K562 (cell line): Measurements from ENCODE around the gene BORCS5. TPM values are rescaled to one million over a fixed set of nuclear protein-coding genes. Genes with fewer than 3 reads are reported as not detected.

Experiments used
- ATAC-seq: fragments of 200-7000 bp; cut with Tn5 transposase; 3 replicates; pipeline ENCODE4 v1.9.1; 2020; ENCODE audit warnings: moderate library complexity
- BruUV-seq: library from RNA; stranded (reverse); fragments of 400-500 nt; replicated peaks from 2 replicates; lab custom pipeline; 2021; lab: Mats Ljungman, UMichigan
- CTCF ChIA-PET: fragments of 300-600 bp; formaldehyde crosslinking; extraction: SDS; loops from one replicate; lab custom pipeline; 2021; ENCODE audit warnings: low intra/inter-chr PET ratio; lab: Yijun Ruan, JAX
- POLR2A ChIA-PET: fragments of 300-600, 350-650 bp; sonication (Branson Sonifier 250); formaldehyde crosslinking; extraction: SDS; loops from one replicate; lab custom pipeline; 2021; ENCODE audit warnings: antibody characterized with exemption, inconsistent platforms; lab: Yijun Ruan, JAX
- DNase-seq, 4 experiments: peaks; one replicate each; pipeline versions ENCODE4 v3.0.0 to v3.0.0-alpha.2; 2011 to 2018; ENCODE audit warnings: low spot score in 3 of 4, mixed read lengths in 3 of 4; ENCODE audit errors: extremely low read depth in 1 of 4
- FAIRE-seq: peaks from 2 replicates; lab custom pipeline; 2011; peaks lifted over from hg19 to GRCh38; lab: Jason Lieb, UNC
- H2AFZ ChIP-seq: 2 replicates; pipeline ENCODE4 v1.6.0; 2011; ENCODE audit warnings: low read depth, low read length, control low read depth, inconsistent platforms
- H3K27ac ChIP-seq: fragments of 200-600 bp; 3 replicates; pipeline ENCODE4 v1.8.0; 2011; ENCODE audit warnings: low read depth, mild to moderate bottlenecking, control low read depth, inconsistent platforms, low read length, moderate library complexity, mixed read lengths; ENCODE audit errors: extremely low read depth
- H3K27me3 ChIP-seq, 2 experiments: fragments of 300-600 bp in 1 of 2; 2 replicates in 1 of 2; 3 replicates in 1 of 2; pipeline versions ENCODE4 v1.6.0 to v1.8.0; 2011; ENCODE audit warnings: inconsistent platforms in 2 of 2, low read length in 2 of 2, mild to moderate bottlenecking in 1 of 2, mixed read lengths in 1 of 2, moderate library complexity in 1 of 2; ENCODE audit not compliant: control insufficient read depth in 2 of 2, insufficient read depth in 2 of 2
- H3K36me3 ChIP-seq: fragments of 300-600 bp; 3 replicates; pipeline ENCODE4 v1.8.0; 2011; ENCODE audit warnings: mild to moderate bottlenecking, low read length, inconsistent platforms; ENCODE audit not compliant: control insufficient read depth, insufficient read depth
- H3K4me1 ChIP-seq, 2 experiments: fragments of 200-600 bp in 1 of 2; replicated peaks in 1 of 2; 2 replicates in 1 of 2; 3 replicates in 1 of 2; pipeline versions ENCODE4 v1.5.1 to v1.8.0; 2011; ENCODE audit warnings: inconsistent platforms in 2 of 2, low read length in 2 of 2, mild to moderate bottlenecking in 1 of 2, mixed read lengths in 1 of 2, moderate library complexity in 1 of 2; ENCODE audit not compliant: control insufficient read depth in 2 of 2, insufficient read depth in 2 of 2
- H3K4me2 ChIP-seq: 2 replicates; pipeline ENCODE4 v1.6.1; 2011; ENCODE audit warnings: low read length, control low read depth, inconsistent platforms, mixed read lengths; ENCODE audit not compliant: insufficient read depth
- H3K4me3 ChIP-seq: fragments of 200-600 bp; sonication (generic), shearing (Covaris generic); 2 replicates; pipeline ENCODE4 v1.5.1; 2016; ENCODE audit warnings: control low read depth, inconsistent platforms
- H3K79me2 ChIP-seq: fragments of 200-600 bp; 3 replicates; pipeline ENCODE4 v1.8.0; 2011; ENCODE audit warnings: low read length, inconsistent platforms; ENCODE audit not compliant: control insufficient read depth, insufficient read depth
- H3K9ac ChIP-seq, 2 experiments: 2 replicates each; pipeline versions ENCODE4 v1.6.0 to v1.6.1; 2011; ENCODE audit warnings: low read depth in 2 of 2, low read length in 2 of 2, control low read depth in 1 of 2, inconsistent platforms in 1 of 2, mild to moderate bottlenecking in 1 of 2, mixed read lengths in 1 of 2; ENCODE audit not compliant: insufficient read depth in 1 of 2
- H3K9me1 ChIP-seq: one replicate; pipeline ENCODE4 v1.6.0; 2011; ENCODE audit warnings: inconsistent platforms, mild to moderate bottlenecking, low read length, moderate library complexity; ENCODE audit not compliant: control insufficient read depth, insufficient read depth
- H3K9me3 ChIP-seq: replicated peaks from 2 replicates; pipeline ENCODE4 v1.5.1; 2011; ENCODE audit warnings: low read depth, low read length, inconsistent platforms; ENCODE audit not compliant: control insufficient read depth, insufficient read depth
- H4K20me1 ChIP-seq: replicated peaks from 2 replicates; pipeline ENCODE4 v1.6.1; 2011; ENCODE audit warnings: low read length, inconsistent platforms, mixed read lengths; ENCODE audit not compliant: control insufficient read depth, insufficient read depth
- ARNT ChIP-seq, 2 experiments: fragments of 450-650 bp; IDR thresholded peaks; 2 replicates each; pipeline ENCODE4 v1.6.1; 2016; ENCODE audit warnings: mild to moderate bottlenecking in 1 of 2
- CAMTA2 ChIP-seq: fragments of 250-450 bp; sonication (Bioruptor Pico); conservative IDR thresholded peaks from 2 replicates; pipeline ENCODE4 v1.5.1; 2022
- CREB1 ChIP-seq, 2 experiments: sonication (generic) in 1 of 2; formaldehyde crosslinking in 1 of 2; IDR thresholded peaks; 2 replicates each; pipeline versions ENCODE4 v1.6.1 to v1.8.0; 2012 to 2022; ENCODE audit warnings: inconsistent platforms in 1 of 2, mild to moderate bottlenecking in 1 of 2, missing genetic modification reagents in 1 of 2, moderate library complexity in 1 of 2
- DACH1 ChIP-seq: fragments of 450-650 bp; IDR thresholded peaks from 2 replicates; pipeline ENCODE4 v1.6.1; 2018; ENCODE audit not compliant: partially characterized antibody
- ESRRB ChIP-seq: fragments of 250-450 bp; sonication (Bioruptor Pico); IDR thresholded peaks from 2 replicates; pipeline ENCODE4 v1.5.0; 2020; ENCODE audit warnings: mild to moderate bottlenecking, moderate library complexity, borderline replicate concordance
- HOXB6 ChIP-seq: fragments of 250-450 bp; sonication (Bioruptor Pico); IDR thresholded peaks from 2 replicates; pipeline ENCODE4 v1.5.1; 2022; ENCODE audit warnings: mild to moderate bottlenecking, borderline replicate concordance
- LEF1 ChIP-seq: fragments of 450-650 bp; IDR thresholded peaks from 2 replicates; pipeline ENCODE4 v1.6.1; 2016; ENCODE audit warnings: mild to moderate bottlenecking
- MECOM ChIP-seq: fragments of 250-450 bp; sonication (Bioruptor Pico); IDR thresholded peaks from 2 replicates; pipeline ENCODE4 v1.8.0; 2022; ENCODE audit warnings: inconsistent platforms
- MYNN ChIP-seq, 2 experiments: sonication (generic); formaldehyde crosslinking in 1 of 2; IDR thresholded peaks; 2 replicates each; pipeline versions ENCODE4 v1.5.0 to v1.6.1; 2016 to 2020; ENCODE audit warnings: antibody characterized with exemption in 1 of 2, missing genetic modification reagents in 1 of 2
- RFX5 ChIP-seq: IDR thresholded peaks from 2 replicates; pipeline ENCODE4 v1.6.1; 2011; ENCODE audit warnings: low read depth, mild to moderate bottlenecking, improper control_type of control experiment, low read length
- RFX7 ChIP-seq: fragments of 250-450 bp; sonication (Bioruptor Pico); IDR thresholded peaks from 2 replicates; pipeline ENCODE4 v1.5.1; 2021; ENCODE audit warnings: mild to moderate bottlenecking
- STAT6 ChIP-seq: sonication (generic); formaldehyde crosslinking; IDR thresholded peaks from 2 replicates; pipeline ENCODE4 v1.8.1; 2023; ENCODE audit warnings: mild to moderate bottlenecking, missing genetic modification reagents
- TAF9B ChIP-seq: fragments of 450-650 bp; IDR thresholded peaks from 2 replicates; pipeline ENCODE4 v1.6.1; 2018; ENCODE audit warnings: mild to moderate bottlenecking; ENCODE audit not compliant: partially characterized antibody
- TEAD2 ChIP-seq: fragments of 450-650 bp; IDR thresholded peaks from 2 replicates; pipeline ENCODE4 v1.6.1; 2016; ENCODE audit warnings: missing genetic modification characterization, control low read depth, missing compliant biosample characterization
- ZBTB11 ChIP-seq, 3 experiments: fragments of 200-800 bp in 1 of 3; fragments of 250-450 bp in 1 of 3; fragments of 450-650 bp in 1 of 3; sonication (Bioruptor Pico) in 1 of 3; sonication (Bioruptor generic) in 1 of 3; formaldehyde crosslinking in 1 of 3; IDR thresholded peaks; 2 replicates each; pipeline versions ENCODE4 v1.6.1 to v1.8.0; 2016 to 2022; ENCODE audit warnings: mild to moderate bottlenecking in 2 of 3, missing genetic modification characterization in 2 of 3, missing compliant biosample characterization in 1 of 3, moderate library complexity in 1 of 3
- ZNF644 ChIP-seq: fragments of 200-800 bp; sonication (Bioruptor generic); IDR thresholded peaks from 2 replicates; pipeline ENCODE4 v1.6.1; 2016; ENCODE audit warnings: low read depth, missing genetic modification characterization, missing compliant biosample characterization
- ZNF707 ChIP-seq: fragments of 250-450 bp; sonication (Bioruptor Pico); conservative IDR thresholded peaks from 2 replicates; pipeline ENCODE4 v1.8.0; 2022; ENCODE audit warnings: inconsistent platforms, mild to moderate bottlenecking, moderate library complexity
- WGBS: fragments of 100-300 bp; shearing (Covaris generic); methylation state at CpG from one replicate; pipeline ENCODE4 v1.1.6; 2016; ENCODE audit warnings: low coverage, mixed read lengths; ENCODE audit not compliant: insufficient coverage; ENCODE audit errors: missing lambda C conversion rate; 5-methylcytosine and 5-hydroxymethylcytosine counted together
- in situ Hi-C: fragments of 300-500 bp; cut with MboI; formaldehyde crosslinking; loops from 4 replicates; pipeline ENCODE4 v1.15.0; 2018; ENCODE audit warnings: inconsistent platforms, mixed read lengths
- intact Hi-C: fragments of 100-400 bp; cut with micrococcal nuclease; formaldehyde crosslinking; loops from 2 replicates; pipeline ENCODE4 v1.14.2; 2022
- polyA plus RNA-seq, 8 experiments: library from polyadenylated mRNA; depleted of rRNA in 4 of 8; stranded (reverse) in 5 of 8; unstranded in 3 of 8; fragments of >200 nt; fragmentation: Nextera tagmentation in 2 of 8; fragmentation: Illumina TruSeq in 1 of 8; extraction: Ambion mirVana in 2 of 8; extraction: Trizol in 1 of 8; gene quantifications; 2 replicates each; pipeline versions ENCODE4 v1.2.1 to v1.2.3, GENCODE V29; 2011 to 2014; ENCODE audit warnings: inconsistent platforms in 1 of 8, missing spikeins in 1 of 8
- total RNA-seq, 7 experiments: library from RNA; depleted of rRNA in 6 of 7; stranded (reverse); fragments of >200 nt in 6 of 7; fragmentation: Illumina TruSeq in 2 of 7; extraction: Trizol in 2 of 7; gene quantifications; 2 replicates each; pipeline versions ENCODE4 v1.2.1 to v1.2.3, GENCODE V29; 2011 to 2021; ENCODE audit warnings: low replicate concordance in 1 of 7

BORCS5 gene
- total and polyA plus RNA-seq, 9 of the 15 experiments (the other 6 are each of a cell fraction or from before 2014, with no cell fraction given): 0.31 to 12.4 (median 6.6) TPM

GRCh38 chr12:12498210-12498609 lies 141.3 kb downstream of the BORCS5 start:
- no TSS peak for BruUV-seq
- 90% methylated on average over 3 of the region's 4 CpGs for whole genome bisulfite sequencing
- in situ Hi-C loops (no loop called here), intact Hi-C loops (loop anchor here (10.0 kb wide), 1 partner anchor 113 kb away; no protein-coding TSS in a partner anchor)
- H3K9me1 ChIP-seq: no peaks in the 10 kb centered on the region
- no peak for FAIRE-seq
- peaks cover 0 to under 1% of the 10 kb centered on the region in 2 experiments; a peak in 1 of 5 replicates for H3K4me1 ChIP-seq
- H3K27me3 ChIP-seq: no peaks in the 10 kb centered on the region
- no peak for ATAC-seq
- H3K9ac ChIP-seq: no peak overlapping the region
- no peak overlapping the region for H3K4me2 ChIP-seq
- no peaks in the 10 kb centered on the region for H3K36me3 ChIP-seq
- H3K27ac ChIP-seq: no peak overlapping the region
- H3K4me3 ChIP-seq: no peak overlapping the region
- H2AFZ ChIP-seq: no peak overlapping the region
- no peaks in the 10 kb centered on the region for H4K20me1 ChIP-seq
- ChIA-PET POLR2A (no interaction called here), CTCF (no interaction called here)
- no peaks in the 10 kb centered on the region for H3K79me2 ChIP-seq
- H3K9me3 ChIP-seq: no peaks in the 10 kb centered on the region
- DNase-seq: no peak
- TF ChIP-seq ARNT (IDR thresholded peaks at IDR 0.05) (no peak), DACH1 (no peak), ZNF707 (no peak), RFX7 (CRISPR knock-in tag) (no peak), ESRRB (CRISPR knock-in tag) (no peak), HOXB6 (CRISPR knock-in tag) (no peak), TEAD2 (no peak), MECOM (CRISPR knock-in tag) (no peak), ZBTB11 (CRISPR knock-in tag; IDR thresholded peaks at IDR 0.05) (no peak), CAMTA2 (no peak), STAT6 (CRISPR knock-in tag) (no peak), RFX5 (no peak), LEF1 (no peak), MYNN (IDR thresholded peaks at IDR 0.05) (no peak), MYNN (CRISPR knock-in tag; IDR thresholded peaks at IDR 0.05) (no peak), ZNF644 (no peak), CREB1 (IDR thresholded peaks at IDR 0.05) (no peak), CREB1 (CRISPR knock-in tag; IDR thresholded peaks at IDR 0.05) (no peak), TAF9B (no peak)
